HG02798 (cell line): Measurements from ENCODE around the gene CCDC57.
A peak's percentile ranks its signal among the peaks of the same experiment; 100 is the strongest.

Experiments used
- ATAC-seq: cut with Tn5 transposase; IDR thresholded peaks from one replicate; pipeline ENCODE4 v1.9.1; 2021; ENCODE audit warnings: mild to moderate bottlenecking; ENCODE audit not compliant: unreplicated experiment, poor library complexity

Gene CCDC57

DNA sequence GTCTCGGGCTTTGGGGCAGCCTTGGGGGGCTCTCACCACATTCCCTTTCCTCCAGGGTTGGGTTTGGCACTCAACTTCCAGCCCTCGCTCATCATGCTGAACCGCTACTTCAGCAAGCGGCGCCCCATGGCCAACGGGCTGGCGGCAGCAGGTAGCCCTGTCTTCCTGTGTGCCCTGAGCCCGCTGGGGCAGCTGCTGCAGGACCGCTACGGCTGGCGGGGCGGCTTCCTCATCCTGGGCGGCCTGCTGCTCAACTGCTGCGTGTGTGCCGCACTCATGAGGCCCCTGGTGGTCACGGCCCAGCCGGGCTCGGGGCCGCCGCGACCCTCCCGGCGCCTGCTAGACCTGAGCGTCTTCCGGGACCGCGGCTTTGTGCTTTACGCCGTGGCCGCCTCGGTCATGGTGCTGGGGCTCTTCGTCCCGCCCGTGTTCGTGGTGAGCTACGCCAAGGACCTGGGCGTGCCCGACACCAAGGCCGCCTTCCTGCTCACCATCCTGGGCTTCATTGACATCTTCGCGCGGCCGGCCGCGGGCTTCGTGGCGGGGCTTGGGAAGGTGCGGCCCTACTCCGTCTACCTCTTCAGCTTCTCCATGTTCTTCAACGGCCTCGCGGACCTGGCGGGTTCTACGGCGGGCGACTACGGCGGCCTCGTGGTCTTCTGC is 24.6 kb upstream of the CCDC57 start:
- no peak for ATAC-seq

DNA sequence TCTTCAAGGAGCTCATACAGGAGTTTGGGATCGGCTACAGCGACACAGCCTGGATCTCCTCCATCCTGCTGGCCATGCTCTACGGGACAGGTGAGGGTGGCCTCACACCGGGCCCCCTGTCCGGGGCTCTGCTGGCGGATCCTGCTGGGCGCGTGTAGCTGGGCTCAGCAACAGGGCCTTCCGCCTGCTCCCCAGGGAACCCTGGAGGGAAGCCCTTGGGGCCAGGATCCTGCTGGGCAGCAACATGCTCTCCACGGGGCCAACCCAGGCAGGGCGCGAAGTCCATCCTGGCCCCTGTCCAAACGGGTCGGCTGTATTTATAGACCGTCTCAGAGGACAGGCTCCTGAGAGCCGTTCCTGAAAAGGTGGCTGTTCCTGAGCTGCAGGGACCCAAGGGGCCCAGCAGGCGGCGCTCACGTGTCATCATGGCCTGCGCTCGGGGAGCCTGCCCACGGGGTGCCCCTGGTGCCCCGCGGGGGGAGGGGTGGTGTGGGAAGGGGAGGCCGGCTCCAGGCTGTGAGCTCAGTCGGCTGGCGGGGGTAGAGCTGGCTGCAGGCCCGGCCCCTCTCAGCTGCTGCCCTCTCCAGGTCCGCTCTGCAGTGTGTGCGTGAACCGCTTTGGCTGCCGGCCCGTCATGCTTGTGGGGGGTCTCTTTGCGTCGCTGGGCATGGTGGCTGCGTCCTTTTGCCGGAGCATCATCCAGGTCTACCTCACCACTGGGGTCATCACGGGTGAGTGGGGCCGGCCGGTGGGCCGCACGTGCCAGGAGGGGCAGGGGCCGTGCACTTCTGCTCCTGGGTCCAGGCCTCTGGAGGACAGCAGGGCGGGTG is 23.7 kb upstream of the CCDC57 start:
- no peak for ATAC-seq

DNA sequence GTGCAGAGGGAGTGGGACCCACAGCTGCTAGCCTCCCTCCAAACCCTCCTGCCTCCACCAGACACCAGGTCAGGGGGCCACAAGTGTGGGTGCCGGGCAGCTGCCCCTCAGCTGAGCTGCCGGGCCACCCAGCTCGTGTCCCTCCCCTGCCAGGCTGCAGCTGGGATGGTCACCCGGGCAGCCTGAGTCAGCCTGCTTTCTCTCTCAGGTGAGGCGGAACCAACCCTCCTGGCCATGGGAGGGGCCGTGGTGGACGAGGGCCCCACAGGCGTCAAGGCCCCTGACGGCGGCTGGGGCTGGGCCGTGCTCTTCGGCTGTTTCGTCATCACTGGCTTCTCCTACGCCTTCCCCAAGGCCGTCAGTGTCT is 23.1 kb upstream of the CCDC57 start:
- no peak for ATAC-seq

DNA sequence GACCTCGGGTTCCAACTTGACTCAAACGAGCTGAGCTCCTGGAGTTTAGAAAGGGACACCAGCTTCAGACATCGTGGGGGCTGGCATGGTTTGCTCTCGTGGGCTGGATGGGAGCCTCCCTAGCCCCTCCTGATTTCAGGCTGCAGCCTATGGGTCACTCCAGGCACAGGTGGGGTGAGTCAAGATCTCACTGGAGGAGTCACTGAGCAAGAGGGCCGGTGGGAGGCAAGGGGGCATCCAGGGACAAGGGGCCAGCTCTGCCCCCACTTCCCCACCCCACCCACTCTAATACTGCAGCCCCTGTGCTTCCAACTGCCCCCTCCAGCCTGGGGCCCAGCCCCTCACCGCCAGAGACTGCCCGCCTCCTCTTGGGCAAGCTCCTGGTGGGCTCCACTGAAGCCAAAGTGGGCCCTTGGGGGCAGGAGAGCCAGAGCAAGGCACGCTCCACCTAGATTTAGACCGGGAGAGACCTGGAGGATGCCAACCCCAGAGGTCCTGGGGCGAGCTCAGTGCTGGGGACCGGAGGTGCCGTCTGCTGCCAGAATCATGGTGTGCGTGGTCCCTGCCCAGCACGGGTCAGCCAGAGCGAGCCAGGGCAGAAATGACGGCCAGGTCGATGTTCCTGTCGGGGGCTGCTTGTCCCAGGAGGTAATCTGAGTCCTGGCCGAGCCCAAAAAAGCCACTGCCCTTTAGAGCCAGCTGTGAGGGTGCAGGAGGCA is 22.6 kb upstream of the CCDC57 start:
- no peak for ATAC-seq

DNA sequence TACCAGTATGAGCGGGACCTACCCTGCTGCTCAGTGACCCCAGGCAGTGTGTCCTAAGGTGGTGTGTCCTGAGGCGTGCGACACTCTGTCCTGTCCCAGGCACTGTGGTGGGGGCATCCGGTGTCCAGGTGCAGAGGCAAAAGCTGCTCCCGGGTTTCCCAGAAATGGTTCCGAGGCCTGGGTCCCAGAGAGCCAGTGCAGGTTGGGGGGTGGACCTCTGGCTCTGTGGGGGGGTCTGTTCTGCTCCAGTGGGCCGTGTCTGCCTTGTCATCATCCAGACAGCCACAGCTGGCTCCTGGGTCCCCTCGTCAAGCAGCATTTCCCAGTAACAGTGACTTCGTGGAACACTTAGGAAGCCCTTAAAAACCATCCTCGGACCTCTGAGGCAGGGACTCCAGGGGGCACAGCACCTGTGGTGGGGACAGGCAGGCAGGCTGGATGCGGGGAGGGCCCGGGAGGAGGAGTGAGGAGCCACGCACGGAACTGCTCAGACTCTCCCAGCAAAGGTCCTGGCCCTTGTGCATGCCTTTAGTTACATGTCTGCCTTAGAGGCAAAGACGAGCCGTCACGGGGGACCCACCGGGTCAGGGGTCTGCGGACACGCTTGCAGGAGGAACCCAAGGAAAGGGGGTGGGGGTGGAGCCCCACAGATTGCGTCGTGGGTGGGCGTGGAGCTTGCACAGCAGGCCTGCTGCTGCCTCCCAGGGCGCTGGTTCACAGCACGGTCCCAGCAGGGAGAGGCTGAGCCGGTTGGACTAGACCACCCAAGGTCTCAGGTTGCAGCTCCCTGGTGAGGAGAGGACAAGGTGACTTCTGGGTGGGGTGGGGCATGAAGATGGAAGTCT is 21.8 kb upstream of the CCDC57 start:
- ATAC-seq = no peak

DNA sequence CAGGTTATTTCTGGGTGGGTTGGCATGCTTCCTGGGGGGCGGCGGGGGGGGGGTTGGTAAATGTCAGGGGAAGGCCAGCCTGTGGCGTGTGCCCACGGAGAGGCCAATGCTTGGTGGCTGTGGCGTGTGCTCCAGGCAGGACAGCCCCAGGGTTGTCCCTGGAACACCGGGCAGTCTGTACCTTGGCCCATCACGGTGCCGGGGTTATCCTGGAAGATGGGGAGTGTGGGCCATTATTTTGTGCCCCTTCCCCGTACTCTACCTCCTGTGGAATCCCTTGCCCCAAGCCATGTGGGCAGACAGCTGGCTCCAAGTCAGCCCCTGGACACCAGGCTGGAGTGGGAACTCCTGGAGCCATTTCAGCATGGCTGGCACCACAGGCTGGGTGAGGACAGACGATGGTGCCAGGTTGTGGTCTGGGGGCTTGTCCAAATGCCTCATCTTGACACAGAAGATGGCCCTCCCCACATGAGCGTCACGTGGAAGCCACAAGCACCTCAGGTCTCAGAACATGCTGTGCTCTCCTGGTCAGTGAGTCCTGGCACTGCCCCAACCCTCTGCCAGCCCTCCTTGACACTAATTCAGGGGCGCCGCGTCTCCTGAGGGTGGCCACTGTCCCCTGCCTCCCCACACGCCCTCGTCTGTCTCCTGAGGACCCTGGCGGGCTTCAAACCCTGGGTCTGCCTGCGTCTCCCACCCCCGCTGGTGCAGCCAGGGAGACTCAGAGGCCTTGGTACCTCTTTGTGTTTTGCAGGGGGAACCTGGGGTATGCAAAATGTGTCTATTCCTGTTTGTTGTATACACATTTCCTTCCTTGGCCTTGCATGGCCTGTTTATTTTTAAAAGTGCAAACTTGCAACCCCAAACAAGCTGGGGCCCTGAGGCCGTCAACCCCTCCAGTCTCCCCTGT is 20.5 kb upstream of the CCDC57 start:
- ATAC-seq = no peak

DNA sequence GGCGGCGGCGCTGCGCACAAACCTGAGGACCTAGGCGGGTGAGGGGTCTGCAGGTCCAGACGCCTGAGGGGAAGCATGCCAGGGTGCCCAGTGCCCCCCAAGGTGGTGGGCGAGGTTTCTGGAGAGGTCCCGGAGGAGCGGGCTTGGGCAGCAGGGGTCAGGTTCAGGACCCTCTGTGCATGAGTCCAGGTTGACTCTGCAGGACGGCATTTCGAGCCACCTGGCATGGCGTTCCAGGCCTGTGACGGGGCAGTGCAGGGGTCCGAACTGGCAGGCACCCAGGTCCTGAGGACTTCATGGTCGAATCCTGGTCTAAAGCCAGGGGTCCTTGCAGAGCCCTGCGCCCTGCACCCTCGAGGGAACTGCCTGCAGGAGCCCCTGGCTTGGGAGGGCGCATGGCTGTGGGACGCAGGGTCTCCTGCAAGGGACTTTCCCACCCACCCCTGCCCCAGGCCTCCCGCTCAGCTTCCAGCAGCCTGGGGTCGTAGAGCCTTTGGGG is 19.7 kb upstream of the CCDC57 start:
- ATAC-seq = no peak

DNA sequence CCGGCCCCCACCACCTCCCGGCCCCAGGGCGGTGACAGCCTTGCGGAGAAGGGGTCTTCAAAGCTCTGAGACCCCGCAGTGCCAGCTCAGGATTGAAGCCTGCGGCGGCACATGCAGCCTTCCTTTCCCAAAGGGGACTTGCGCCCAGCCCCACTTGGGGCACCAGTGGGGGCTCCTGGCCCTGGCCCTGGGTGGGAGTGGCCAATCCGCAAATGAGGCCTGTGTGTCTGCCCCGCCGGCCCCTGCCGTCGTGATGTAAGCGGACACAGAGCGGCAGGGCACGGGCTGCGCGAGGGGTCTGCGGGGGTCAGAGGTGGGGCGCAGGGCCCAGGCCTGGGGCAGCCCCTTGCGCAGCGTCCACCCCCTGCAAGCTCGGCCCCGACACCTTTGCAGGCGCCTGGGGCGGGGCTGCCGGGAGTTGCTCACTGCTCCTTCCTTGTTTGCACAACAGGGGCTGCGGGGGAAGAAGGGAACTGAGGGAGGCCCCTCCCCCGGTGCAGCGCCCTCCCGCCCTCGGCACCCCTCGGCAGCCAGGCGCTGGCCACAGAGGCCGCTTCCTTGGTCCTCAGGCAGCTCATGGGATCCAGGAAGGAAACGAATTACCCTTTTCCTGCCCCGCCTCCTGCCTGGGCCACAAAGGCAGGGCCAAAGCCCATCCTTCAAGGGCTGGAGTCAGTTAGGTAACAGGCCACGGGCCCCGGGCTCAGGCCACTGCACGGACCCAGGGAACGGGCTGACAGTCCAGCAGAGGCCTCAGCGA is 19.1 kb upstream of the CCDC57 start:
- ATAC-seq = no peak

DNA sequence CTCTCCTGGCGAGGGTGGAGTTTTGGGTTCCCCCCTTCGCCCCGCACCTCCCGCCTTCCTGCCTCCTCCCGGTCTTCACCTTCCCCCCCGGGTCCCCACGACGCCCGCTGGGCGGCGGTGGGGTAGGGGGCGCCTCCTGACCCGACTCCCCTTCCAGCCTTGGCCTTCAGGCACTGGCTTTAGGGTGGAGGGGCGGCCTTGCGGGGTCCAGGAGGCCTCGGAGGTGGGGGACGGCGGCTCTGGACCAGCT is 18.6 kb upstream of the CCDC57 start:
- ATAC-seq = no peak

DNA sequence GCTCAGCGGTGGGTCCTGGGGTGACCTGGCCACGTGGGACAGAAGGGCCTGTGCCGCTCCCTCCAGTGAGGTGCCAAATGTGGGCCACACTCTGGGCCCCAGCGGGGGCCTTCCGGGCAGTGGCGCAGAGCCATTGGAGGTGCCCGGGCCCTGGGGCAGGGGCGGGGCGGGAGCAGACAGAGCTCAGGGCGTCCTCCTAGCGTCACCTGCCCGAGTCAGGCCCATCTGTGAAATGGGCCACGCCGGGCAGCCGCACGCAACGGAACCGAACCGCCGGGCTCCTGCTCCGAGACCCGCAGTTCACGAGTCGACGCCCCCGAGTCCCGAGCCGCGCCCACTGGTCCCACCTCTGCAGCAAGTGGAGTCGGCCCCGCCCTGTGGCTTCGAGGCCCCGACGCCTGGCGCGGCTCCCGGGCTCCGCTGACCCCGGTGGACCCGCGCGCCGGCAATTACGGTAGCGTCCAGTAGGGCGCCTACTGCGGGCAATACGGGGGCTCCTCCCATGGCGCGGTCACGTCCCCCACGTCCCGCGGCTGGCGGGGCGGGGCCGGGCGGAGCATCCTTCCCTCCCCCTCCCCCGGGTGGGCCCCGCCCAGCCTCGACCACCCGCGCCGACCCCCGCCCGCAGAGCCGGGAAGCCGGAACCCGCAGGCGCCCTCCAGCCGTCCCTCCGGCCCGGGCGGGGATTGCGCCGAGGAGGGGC is 18.1 kb upstream of the CCDC57 start:
- peak; percentile 38 for ATAC-seq

DNA sequence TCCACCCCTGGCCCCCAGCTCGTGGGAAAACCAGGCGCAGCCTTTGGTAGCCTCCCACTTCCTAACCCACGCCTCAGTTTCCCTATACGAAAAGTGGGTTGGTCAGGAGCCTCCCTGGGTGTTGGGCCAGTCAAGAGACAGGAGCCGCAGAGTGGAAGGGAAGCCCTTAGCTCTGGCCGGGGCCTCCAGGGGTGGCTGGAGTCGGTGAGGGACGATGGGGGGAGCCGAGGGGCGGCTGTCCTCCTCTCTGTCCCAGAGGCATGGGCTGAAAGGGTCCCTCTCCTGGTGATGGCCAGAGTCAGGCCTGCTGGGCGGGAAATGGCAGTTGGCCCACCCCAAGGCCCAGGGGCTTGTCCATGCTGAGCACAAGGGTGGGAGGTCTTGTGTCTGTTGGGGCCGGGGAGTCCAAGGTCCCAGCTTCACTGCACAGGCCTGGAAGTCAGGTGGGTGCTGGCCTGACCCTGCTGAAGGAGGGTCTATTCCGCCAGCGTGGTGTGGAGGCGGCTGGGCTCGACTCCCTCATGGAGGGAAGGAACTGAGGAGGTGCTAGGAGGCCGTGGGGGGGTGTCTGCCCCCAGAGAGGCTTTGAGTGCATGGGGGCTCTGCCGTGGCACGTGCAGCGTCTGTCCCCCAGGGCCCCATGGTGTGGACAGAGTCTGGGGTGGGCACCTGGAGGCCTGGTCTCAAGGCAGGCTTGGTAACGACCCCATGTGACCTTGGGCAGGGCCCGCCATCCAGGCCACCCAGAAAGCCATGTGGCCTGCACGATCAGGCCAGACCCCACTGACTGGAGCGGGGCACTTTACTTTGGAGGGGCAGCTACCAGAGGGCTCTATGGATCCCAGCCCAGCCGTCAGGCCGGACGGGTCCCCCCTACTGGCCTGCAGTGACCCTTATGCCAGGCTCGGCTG is 17.3 kb upstream of the CCDC57 start:
- no peak for ATAC-seq

DNA sequence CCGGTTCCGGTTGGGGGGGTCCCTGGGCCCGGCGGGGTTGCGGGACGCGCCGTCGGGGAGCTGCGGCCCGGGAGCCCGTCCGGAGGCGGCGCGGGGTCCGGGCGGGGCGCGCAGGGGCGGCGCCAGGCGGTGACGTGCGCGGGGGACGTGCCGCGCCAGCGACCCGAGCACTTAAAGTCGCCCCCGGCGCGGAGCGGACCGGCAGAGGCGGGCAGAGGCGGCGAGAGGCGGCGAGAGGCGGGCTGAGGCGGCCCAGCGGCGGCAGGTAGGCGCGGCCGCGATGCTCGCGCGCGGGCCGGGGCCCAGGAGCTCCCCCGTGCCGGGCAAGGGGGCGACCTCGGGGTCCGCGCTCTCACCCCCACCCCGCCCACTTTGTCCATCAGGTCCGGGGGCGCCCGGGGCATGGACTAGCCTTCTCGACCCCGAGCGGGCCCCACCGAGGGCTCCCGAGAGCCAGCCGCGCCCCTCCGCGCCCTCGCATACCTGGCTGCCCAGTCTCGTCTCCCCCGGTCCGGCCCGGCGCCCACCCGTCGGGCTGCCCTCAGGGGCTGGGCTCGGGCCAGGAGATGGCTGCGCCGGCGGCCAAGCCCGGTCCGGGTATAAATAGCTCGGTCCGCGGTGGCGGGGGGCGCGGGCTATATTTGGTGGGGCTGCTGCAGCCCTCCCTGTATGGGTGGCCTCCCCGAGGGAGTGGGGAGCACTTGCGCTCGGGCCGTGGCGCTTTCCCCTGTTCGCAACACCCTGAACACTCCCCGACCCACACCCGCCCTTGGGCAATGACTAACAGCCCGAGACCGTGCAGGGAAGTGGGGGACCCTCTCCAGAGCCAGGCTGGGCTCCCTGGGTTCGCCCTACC is 16.4 kb upstream of the CCDC57 start, which contains the start of gene SLC16A3:
Gene SLC16A3 (plus strand): TSS at position 201 of the 856 bp plus-strand sequence. CDS start 6,967 bp downstream, outside the sequence.
- ATAC-seq = peak; percentile 48

DNA sequence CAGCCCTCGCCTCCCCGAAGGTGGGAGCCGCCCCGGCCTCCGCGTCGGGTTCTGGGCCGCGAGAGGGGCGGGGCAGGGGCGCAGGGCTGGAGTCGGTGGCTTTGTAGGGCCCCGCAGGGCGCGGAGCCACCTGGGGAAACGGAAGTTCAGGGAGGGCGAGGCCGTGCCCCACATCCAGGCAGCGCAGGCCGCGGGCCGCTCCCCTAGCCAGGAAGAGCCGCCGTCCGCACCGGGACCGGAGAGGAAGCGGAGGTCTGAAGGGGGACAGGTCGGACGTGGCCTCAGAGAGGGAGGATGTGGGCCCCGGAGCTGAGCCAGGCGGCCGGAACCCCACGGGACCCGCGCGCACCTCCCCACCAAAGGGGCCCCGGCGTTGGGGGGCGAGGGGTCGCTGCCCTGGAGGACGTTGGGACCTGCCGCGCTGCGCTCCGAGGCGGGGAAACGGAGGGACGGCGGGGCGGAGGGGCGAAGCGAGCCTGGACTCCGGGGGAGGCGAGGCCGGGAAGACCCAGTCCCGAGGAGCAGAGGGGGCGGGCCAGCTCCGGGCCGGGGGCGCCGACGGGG is 15.7 kb upstream of the CCDC57 start:
- ATAC-seq = peak; percentile 17

DNA sequence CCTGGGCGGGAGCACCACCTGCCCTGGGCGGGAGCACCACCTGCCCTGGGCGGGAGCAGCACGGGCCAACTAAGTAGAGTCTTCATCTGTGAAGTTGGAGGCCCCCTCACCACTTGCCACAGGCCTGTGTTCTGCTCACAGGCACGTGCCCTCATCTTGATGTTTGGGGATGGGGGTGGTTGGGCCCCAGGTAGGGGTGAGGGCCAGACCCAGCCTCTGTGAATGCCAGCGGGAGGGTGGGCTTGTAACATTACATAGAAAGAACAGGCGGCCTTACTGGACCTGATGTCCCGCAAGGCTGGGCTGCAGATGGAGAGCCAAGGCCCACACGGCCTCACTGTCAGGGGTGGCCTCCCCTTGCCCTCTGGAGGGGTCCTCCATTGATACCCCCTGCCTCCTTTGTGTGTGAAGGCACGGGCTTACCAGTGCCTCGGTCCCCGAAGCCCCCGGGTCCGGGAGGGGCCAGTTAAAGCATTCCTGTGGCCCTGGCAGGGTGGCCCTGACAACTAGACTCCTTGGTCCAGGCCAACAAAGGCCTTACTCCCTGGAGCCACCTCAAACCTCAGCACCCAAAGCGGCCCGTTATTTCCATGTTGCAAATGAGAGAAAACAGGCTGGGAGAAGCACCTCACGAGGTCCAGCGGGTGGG is 15.1 kb upstream of the CCDC57 start:
- ATAC-seq = no peak
